Right atrium auricular region (tissue), 2 donors: ENCODE data around the gene CX3CL1. TPM values are rescaled to one million over a fixed set of nuclear protein-coding genes. Genes with fewer than 3 reads are reported as not detected.
A peak's percentile ranks its signal among the peaks of the same experiment; 100 is the strongest.

ENCODE experiments used
- DNase-seq: peaks from one replicate; pipeline ENCODE4 v3.0.0-alpha.2; 2019; ENCODE audit warnings: low spot score
- H3K27ac ChIP-seq, 2 donors: fragments of 200-600 bp; sonication (generic); 1 replicate in 1 of 2; 2 replicates in 1 of 2; pipeline ENCODE4 v1.5.1; 2016 to 2019
- H3K27me3 ChIP-seq, 2 donors: fragments of 200-600 bp; sonication (generic); one replicate each; pipeline versions ENCODE4 v1.5.1 to v1.6.0; 2017 to 2019
- H3K36me3 ChIP-seq: fragments of 200-600 bp; sonication (generic); one replicate; pipeline ENCODE4 v1.5.1; 2016
- H3K4me1 ChIP-seq, 2 donors: fragments of 200-600 bp; sonication (generic); one replicate each; pipeline versions ENCODE4 v1.5.1 to v1.6.0; 2017 to 2019
- H3K4me3 ChIP-seq, 2 donors: fragments of 200-600 bp; sonication (generic); 1 replicate in 1 of 2; 2 replicates in 1 of 2; pipeline ENCODE4 v1.5.1; 2017 to 2019; ENCODE audit warnings: mild to moderate bottlenecking in 1 of 2, moderate library complexity in 1 of 2
- H3K9me3 ChIP-seq, 2 donors: fragments of 200-600 bp; sonication (generic); one replicate each; pipeline ENCODE4 v1.5.1; 2019
- CTCF ChIP-seq, 2 donors: fragments of 200-600 bp; sonication (generic); IDR thresholded peaks; one replicate each; pipeline ENCODE4 v1.5.1; 2019; ENCODE audit warnings: antibody characterized with exemption in 2 of 2
- total RNA-seq, 2 donors: library from RNA; depleted of rRNA; stranded (reverse); fragments of >200 nt; gene quantifications; one replicate each; pipeline ENCODE4 v1.1.0, GENCODE V29; 2016

The CX3CL1 gene
- total RNA-seq, 2 donors from 2014 or later: 17.1 to 17.8 TPM

- no peak for DNase-seq
- Histone ChIP-seq H3K27ac (no peak overlapping the region), H3K4me3 (no peak overlapping the region), H3K9me3 (no peaks in the 10 kb centered on the region), H3K27me3 (no peaks in the 10 kb centered on the region), H3K4me1 (peaks cover 0 to 55% of the 10 kb centered on the region in 2 donors), H3K36me3 (peaks cover 3% of the 10 kb centered on the region)
- TF ChIP-seq CTCF (IDR thresholded peaks at IDR 0.05): no peak
These were observed 10.4 kb downstream of the CX3CL1 start for GRCh38 chr16:57382535-57383275.

- no peak for DNase-seq
- peak overlapping the region; percentile 12 to 23 for H3K27ac ChIP-seq
These were observed 11.3 kb downstream of the CX3CL1 start for GRCh38 chr16:57383276-57384247.

GRCh38 chr16:57384248-57385070, 12.2 kb downstream of the CX3CL1 start:
- H3K27ac ChIP-seq: peak overlapping the region; percentile 12 to 23
- peaks cover 0 to 55% of the 10 kb centered on the region in 2 donors for H3K4me1 ChIP-seq
- no peak for DNase-seq
- H3K27me3 ChIP-seq: no peaks in the 10 kb centered on the region
- H3K4me3 ChIP-seq: no peak overlapping the region
- peaks cover 3% of the 10 kb centered on the region for H3K36me3 ChIP-seq
- no peak for TF ChIP-seq CTCF (IDR thresholded peaks at IDR 0.05)
- H3K9me3 ChIP-seq: no peaks in the 10 kb centered on the region

More at GRCh38 chr16:57383276-57384247, 11.3 kb downstream of the CX3CL1 start:
- no peak overlapping the region for H3K4me3 ChIP-seq
- H3K27me3 ChIP-seq: no peaks in the 10 kb centered on the region
- peaks cover 3% of the 10 kb centered on the region for H3K36me3 ChIP-seq
- no peaks in the 10 kb centered on the region for H3K9me3 ChIP-seq
- peaks cover 0 to 55% of the 10 kb centered on the region in 2 donors for H3K4me1 ChIP-seq
- TF ChIP-seq CTCF (IDR thresholded peaks at IDR 0.05): no peak

GRCh38 chr16:57385083-57385482, 12.8 kb downstream of the CX3CL1 start:
- Histone ChIP-seq H3K9me3 (no peaks in the 10 kb centered on the region), H3K36me3 (peaks cover 3% of the 10 kb centered on the region), H3K4me3 (no peak overlapping the region), H3K27ac (no peak overlapping the region), H3K4me1 (peaks cover 0 to 49% of the 10 kb centered on the region in 2 donors), H3K27me3 (no peaks in the 10 kb centered on the region)
- no peak for TF ChIP-seq CTCF (IDR thresholded peaks at IDR 0.05)
- DNase-seq: no peak

- H3K4me3 ChIP-seq: no peak overlapping the region
- peaks cover 0 to 44% of the 10 kb centered on the region in 2 donors for H3K4me1 ChIP-seq
- H3K27ac ChIP-seq: no peak overlapping the region
- H3K27me3 ChIP-seq: no peaks in the 10 kb centered on the region
- no peak for DNase-seq
- peaks cover 3% of the 10 kb centered on the region for H3K36me3 ChIP-seq
- no peak for TF ChIP-seq CTCF (IDR thresholded peaks at IDR 0.05)
- no peaks in the 10 kb centered on the region for H3K9me3 ChIP-seq
These were observed 14.2 kb downstream of the CX3CL1 start for GRCh38 chr16:57386381-57386951.
